Activated CD4-positive, alpha-beta T cell treated with anti-CD3 and anti-CD28 coated beads for 1 hour (primary cell): Measurements from ENCODE around the gene C11orf98.
"Not testable (repeated sequence)": the region's sequence is repeated elsewhere in the genome, so short reads cannot be mapped to it uniquely, and the experiment has no call there.

Source experiments
- DNase-seq: peaks from one replicate; pipeline ENCODE4 v3.0.0-alpha.2; 2020

C11orf98 gene

GRCh38 chr11:62665075-62665598 lies at the start of gene C11orf98, which contains the start of gene CSKMT:
Gene C11orf98, minus strand, starts transcription at chr11:62665210. Its CDS starts 41 bp downstream, at chr11:62665169.
Gene CSKMT, plus strand, starts transcription at chr11:62665312. Its CDS starts 568 bp downstream, at chr11:62665880.
- DNase-seq, result peak; percentile 94

GRCh38 chr11:62713343-62713742 lies 48.3 kb upstream of the C11orf98 start:
- no peak for DNase-seq

- DNase-seq, result no peak
Measured at GRCh38 chr11:62712861-62713260, 47.9 kb upstream of the C11orf98 start.

- no peak for DNase-seq
Measured at GRCh38 chr11:62712276-62712812, 47.3 kb upstream of the C11orf98 start.

GRCh38 chr11:62710001-62710345 lies 45.0 kb upstream of the C11orf98 start:
- DNase-seq, result no peak

GRCh38 chr11:62709247-62710000 lies 44.4 kb upstream of the C11orf98 start:
- DNase-seq, result peak; percentile 95

GRCh38 chr11:62708793-62709192 lies 43.8 kb upstream of the C11orf98 start:
- DNase-seq, result peak; percentile 28

GRCh38 chr11:62708392-62708791 lies 43.4 kb upstream of the C11orf98 start:
- no peak for DNase-seq

- DNase-seq, result no peak
Measured at GRCh38 chr11:62707277-62707861, 42.4 kb upstream of the C11orf98 start, which contains the start of the genes BSCL2 and GNG3. Gene BSCL2, minus strand, starts transcription at chr11:62707424. Its CDS starts 229 bp downstream, at chr11:62707195. Gene GNG3, plus strand, starts transcription at chr11:62707676. Its CDS starts 620 bp downstream, at chr11:62708296.

- DNase-seq, result no peak
Measured at GRCh38 chr11:62706850-62707247, 41.8 kb upstream of the C11orf98 start.

- DNase-seq, result peak; percentile 93
Measured at GRCh38 chr11:62705880-62706849, 41.2 kb upstream of the C11orf98 start.

- no peak for DNase-seq
Measured at GRCh38 chr11:62705413-62705812, 40.4 kb upstream of the C11orf98 start.

- DNase-seq, result not testable (repeated sequence)
Measured at GRCh38 chr11:62703921-62704320, 38.9 kb upstream of the C11orf98 start.

GRCh38 chr11:62702246-62702645 lies 37.2 kb upstream of the C11orf98 start:
- no peak for DNase-seq

GRCh38 chr11:62694455-62695167 lies 29.6 kb upstream of the C11orf98 start:
- peak; percentile 59 for DNase-seq

GRCh38 chr11:62693624-62694023 lies 28.6 kb upstream of the C11orf98 start:
- DNase-seq, result not testable (repeated sequence)

- DNase-seq, result no peak
Measured at GRCh38 chr11:62689421-62690183, 24.6 kb upstream of the C11orf98 start, which contains the start of gene LRRN4CL. Gene LRRN4CL, minus strand, starts transcription at chr11:62689530. Its CDS starts 1,022 bp downstream, at chr11:62688508.

- no peak for DNase-seq
Measured at GRCh38 chr11:62688491-62688890, 23.5 kb upstream of the C11orf98 start.

- no peak for DNase-seq
Measured at GRCh38 chr11:62687508-62688396, 22.7 kb upstream of the C11orf98 start.

- no peak for DNase-seq
Measured at GRCh38 chr11:62682518-62682917, 17.5 kb upstream of the C11orf98 start.
